ENCODE results near the gene ATP5F1E. TPM values are rescaled to one million over a fixed set of nuclear protein-coding genes. Genes with fewer than 3 reads are reported as not detected.

The ATP5F1E gene
- total RNA-seq, 4 donors from 2014 or later = 15.1 to 35.2 (median 27.7) TPM

DNA sequence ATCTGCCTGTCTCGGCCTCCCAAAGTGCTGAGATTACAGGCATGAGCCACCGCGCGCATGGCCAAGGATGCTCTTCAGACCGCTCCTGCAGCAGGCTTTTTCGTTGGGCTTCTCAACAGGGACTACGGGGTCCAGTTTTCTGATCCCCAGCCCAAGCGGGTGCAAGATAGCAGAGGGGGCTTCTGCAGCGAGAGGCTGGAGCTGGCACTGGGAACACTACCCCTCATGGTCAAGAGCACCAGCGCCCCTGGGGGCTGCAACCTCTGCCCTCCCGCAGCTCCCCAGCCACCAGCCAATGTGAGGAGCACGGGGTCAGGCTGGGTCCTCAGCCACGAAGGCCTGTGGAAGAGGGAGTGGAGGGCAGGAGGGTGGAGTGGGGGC, 31.1 kb downstream of the ATP5F1E start:
- peaks cover 0 to 34% (median 22%) of the 10 kb centered on the region in 4 donors for H3K4me1 ChIP-seq
- DNase-seq (ENCODE audit: low spot score in 2 of 2) = no peak
- H3K36me3 ChIP-seq = peaks cover 2 to 74% (median 22%) of the 10 kb centered on the region in 3 donors
- no peaks in the 10 kb centered on the region for H3K9me3 ChIP-seq
- H3K27me3 ChIP-seq = no peaks in the 10 kb centered on the region
- no peak overlapping the region for H3K4me3 ChIP-seq
- H3K27ac ChIP-seq = no peak overlapping the region
- 86 to 92% methylated on average over 7 to 13 of the region's 13 CpGs for WGBS, 2 donors
- TF ChIP-seq EP300 (IDR thresholded peaks at IDR 0.05) = no peak
- TF ChIP-seq POLR2A (IDR thresholded peaks at IDR 0.05) = no peak
- TF ChIP-seq, protein P1, sequence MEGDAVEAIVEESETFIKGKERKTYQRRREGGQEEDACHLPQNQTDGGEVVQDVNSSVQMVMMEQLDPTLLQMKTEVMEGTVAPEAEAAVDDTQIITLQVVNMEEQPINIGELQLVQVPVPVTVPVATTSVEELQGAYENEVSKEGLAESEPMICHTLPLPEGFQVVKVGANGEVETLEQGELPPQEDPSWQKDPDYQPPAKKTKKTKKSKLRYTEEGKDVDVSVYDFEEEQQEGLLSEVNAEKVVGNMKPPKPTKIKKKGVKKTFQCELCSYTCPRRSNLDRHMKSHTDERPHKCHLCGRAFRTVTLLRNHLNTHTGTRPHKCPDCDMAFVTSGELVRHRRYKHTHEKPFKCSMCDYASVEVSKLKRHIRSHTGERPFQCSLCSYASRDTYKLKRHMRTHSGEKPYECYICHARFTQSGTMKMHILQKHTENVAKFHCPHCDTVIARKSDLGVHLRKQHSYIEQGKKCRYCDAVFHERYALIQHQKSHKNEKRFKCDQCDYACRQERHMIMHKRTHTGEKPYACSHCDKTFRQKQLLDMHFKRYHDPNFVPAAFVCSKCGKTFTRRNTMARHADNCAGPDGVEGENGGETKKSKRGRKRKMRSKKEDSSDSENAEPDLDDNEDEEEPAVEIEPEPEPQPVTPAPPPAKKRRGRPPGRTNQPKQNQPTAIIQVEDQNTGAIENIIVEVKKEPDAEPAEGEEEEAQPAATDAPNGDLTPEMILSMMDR (IDR thresholded peaks at IDR 0.05) = no peak

DNA sequence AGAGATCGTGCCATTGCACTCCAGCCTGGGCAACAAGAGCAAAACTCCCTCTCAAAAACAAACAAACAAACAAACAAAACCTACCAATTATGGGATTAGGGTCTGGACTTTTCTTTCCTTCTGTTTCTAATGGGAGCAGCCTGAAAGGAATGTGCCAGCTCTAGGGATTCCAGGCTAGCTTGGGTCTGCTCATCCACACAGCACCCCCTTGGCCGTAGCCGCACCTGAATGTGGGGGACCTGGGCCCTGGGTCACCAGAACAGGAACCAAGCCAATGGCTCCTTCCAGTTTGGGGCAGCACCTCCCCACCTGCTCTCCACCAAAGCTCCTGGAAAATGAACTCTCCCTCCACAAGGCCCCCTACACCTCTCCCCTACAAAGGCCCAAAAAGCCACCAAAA, 31.8 kb downstream of the ATP5F1E start:
- H3K9me3 ChIP-seq = no peaks in the 10 kb centered on the region
- TF ChIP-seq, protein P1 (IDR thresholded peaks at IDR 0.05) = no peak
- no peak for TF ChIP-seq POLR2A (IDR thresholded peaks at IDR 0.05)
- no peak for TF ChIP-seq EP300 (IDR thresholded peaks at IDR 0.05)
- H3K27ac ChIP-seq = no peak overlapping the region
- peaks cover 2 to 81% (median 28%) of the 10 kb centered on the region in 3 donors for H3K36me3 ChIP-seq
- WGBS, 2 donors = 59 to 65% methylated on average over 3 of the region's 3 CpGs
- peaks cover 0 to 26% (median 15%) of the 10 kb centered on the region in 4 donors for H3K4me1 ChIP-seq
- no peaks in the 10 kb centered on the region for H3K27me3 ChIP-seq
- H3K4me3 ChIP-seq = no peak overlapping the region
- DNase-seq (ENCODE audit: low spot score in 2 of 2) = no peak

DNA sequence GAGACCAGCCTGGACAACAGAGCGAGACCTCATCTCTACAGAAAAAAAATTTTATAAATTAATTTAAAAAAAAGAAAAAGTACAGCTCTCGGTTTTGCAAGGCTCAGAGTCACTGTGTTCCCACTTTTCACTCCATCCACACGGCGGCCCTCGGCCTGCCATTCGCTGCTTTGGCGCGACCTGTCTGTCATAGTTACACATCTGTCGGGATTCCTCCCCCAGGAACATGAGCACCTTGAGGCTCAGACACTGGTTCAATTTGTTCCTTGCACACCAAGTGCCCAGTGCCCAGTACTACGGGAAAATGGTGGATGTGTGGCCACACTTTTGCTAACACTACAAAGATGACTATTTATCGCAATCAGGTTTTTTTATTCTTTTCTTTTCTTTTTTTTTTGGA, 33.5 kb downstream of the ATP5F1E start:
- TF ChIP-seq EP300 (IDR thresholded peaks at IDR 0.05) = no peak
- H3K4me3 ChIP-seq = no peak overlapping the region
- H3K9me3 ChIP-seq = no peaks in the 10 kb centered on the region
- peaks cover 0 to 10% (median 5%) of the 10 kb centered on the region in 4 donors for H3K4me1 ChIP-seq
- no peak for DNase-seq (ENCODE audit: low spot score in 2 of 2)
- 85 to 87% methylated on average over 11 of the region's 11 CpGs for WGBS, 2 donors
- no peak overlapping the region for H3K27ac ChIP-seq
- peaks cover 2 to 98% (median 31%) of the 10 kb centered on the region in 3 donors for H3K36me3 ChIP-seq
- no peaks in the 10 kb centered on the region for H3K27me3 ChIP-seq

DNA sequence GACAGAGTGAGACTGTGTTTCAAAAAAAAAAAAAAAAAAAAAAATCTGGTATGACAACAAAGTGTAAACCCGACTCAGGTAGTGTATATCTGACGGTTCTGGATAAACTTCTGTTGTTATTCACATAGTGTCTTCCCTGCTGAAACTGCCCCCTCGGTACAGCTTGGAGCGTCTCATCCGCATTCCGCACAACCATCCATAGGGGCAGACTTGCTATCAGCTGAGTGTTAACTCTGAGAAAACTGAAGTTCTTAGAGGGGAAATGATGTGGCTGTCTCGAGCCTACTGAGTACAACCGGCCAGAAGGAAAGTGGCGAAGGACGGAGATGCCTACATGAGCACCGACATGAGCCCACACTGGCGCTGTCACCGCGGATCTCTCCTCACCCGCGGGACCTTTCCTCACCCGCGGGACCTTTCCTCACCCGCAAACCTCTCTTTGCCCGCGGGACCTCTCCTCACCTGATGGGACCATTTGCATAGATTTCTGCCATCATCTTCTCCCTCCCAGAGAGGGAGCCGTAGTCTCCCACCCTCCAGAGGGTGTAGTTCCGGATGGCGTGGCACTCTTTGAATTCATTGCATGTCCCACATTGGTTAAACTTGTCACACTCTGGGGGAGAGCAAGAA, 34.9 kb downstream of the ATP5F1E start:
- Histone ChIP-seq H3K4me1 (no peaks in the 10 kb centered on the region), H3K9me3 (no peaks in the 10 kb centered on the region), H3K27ac (no peak overlapping the region), H3K27me3 (no peaks in the 10 kb centered on the region), H3K36me3 (peaks cover 2 to 100% (median 31%) of the 10 kb centered on the region in 3 donors), H3K4me3 (no peak overlapping the region)
- no peak for TF ChIP-seq POLR2A (IDR thresholded peaks at IDR 0.05)
- no peak for TF ChIP-seq EP300 (IDR thresholded peaks at IDR 0.05)
- TF ChIP-seq, protein P1 (IDR thresholded peaks at IDR 0.05) = no peak
- DNase-seq (ENCODE audit: low spot score in 2 of 2) = no peak
- 86 to 91% methylated on average over 23 to 24 of the region's 24 CpGs for whole genome bisulfite sequencing, 2 donors

DNA sequence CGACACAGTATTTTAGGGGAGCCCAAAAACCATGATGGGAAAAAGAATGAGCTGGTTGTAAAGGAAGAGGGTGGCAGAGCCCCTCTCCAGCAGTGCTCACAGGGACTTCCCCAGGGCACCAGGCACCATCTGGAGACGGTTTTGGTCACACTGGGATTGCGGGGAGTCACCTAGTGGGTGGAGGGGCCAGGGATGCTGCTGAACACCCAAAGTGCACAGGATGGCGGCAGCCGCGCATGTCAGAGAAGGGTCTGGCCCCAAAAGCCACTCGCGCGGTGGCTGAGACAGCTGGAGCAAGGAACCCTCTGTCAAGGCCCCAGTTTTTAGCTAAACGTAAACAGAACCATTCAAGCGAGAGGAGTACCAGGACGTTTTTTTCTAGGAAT, 35.9 kb downstream of the ATP5F1E start:
- Histone ChIP-seq H3K27ac (no peak overlapping the region), H3K9me3 (no peaks in the 10 kb centered on the region), H3K27me3 (no peaks in the 10 kb centered on the region), H3K4me1 (no peaks in the 10 kb centered on the region), H3K36me3 (peaks cover 2 to 100% (median 31%) of the 10 kb centered on the region in 3 donors), H3K4me3 (no peak overlapping the region)
- WGBS, 2 donors = 89 to 92% methylated on average over 12 of the region's 12 CpGs
- TF ChIP-seq EP300 (IDR thresholded peaks at IDR 0.05) (no peak), POLR2A (IDR thresholded peaks at IDR 0.05) (no peak)
- TF ChIP-seq, protein P1 (IDR thresholded peaks at IDR 0.05) = no peak
- no peak for DNase-seq (ENCODE audit: low spot score in 2 of 2)
